Activated effector memory CD4-positive, alpha-beta T cell treated with anti-CD3 and anti-CD28 coated beads, Interleukin-2, amount 50 U/mL, for 16 hours (primary cell): Measurements from ENCODE around the gene R3HDM4.

Source experiments
- DNase-seq: peaks from one replicate; pipeline ENCODE4 v3.0.0-alpha.2; 2020

Gene R3HDM4

GRCh38 chr19:947090-947706, 34.2 kb upstream of the R3HDM4 start:
- no peak for DNase-seq

DNA sequence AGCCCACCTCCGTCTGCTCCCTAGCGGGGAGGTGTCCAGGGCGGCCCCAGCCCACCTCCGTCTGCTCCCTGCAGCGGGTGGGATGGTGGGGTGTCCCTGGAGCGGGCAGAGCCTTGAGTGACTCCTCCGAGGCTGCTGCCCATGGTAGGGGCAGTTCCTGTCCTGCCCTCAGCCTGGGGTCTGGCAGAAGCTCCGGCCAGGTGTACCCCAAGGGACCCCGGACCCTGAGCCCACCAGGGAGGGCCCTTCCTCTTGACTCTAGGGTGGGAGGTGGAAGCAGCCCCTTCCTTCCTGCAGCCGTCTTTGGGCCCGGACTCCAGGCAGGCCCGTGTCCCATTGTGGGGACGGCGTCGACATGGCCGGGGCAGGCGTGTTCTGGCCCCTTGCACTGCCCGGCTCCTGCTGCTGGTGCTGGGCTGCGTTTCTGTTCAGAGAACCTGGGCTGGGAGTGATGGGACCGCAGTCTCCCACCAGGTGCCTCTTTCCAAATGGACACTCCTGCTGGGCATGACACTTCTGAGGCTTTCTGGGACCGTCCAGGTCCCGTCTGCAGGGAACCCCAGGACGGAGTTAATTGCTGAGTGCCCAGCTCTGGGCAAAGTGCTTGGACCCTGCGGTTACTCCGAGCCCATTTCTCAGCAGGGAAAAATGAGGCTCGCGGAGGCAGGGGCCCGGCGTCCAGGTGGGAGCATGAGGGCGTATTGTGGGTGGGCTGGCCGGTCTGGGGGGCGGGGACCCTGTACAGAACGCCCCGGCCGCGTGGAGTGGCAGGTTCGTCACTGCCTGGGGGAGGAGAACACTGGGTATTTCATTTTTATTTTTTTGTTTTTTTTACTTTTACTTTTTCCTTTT, 32.6 kb upstream of the R3HDM4 start:
- DNase-seq: no peak

- no peak for DNase-seq
Measured at GRCh38 chr19:944663-945241, 31.7 kb upstream of the R3HDM4 start.

DNA sequence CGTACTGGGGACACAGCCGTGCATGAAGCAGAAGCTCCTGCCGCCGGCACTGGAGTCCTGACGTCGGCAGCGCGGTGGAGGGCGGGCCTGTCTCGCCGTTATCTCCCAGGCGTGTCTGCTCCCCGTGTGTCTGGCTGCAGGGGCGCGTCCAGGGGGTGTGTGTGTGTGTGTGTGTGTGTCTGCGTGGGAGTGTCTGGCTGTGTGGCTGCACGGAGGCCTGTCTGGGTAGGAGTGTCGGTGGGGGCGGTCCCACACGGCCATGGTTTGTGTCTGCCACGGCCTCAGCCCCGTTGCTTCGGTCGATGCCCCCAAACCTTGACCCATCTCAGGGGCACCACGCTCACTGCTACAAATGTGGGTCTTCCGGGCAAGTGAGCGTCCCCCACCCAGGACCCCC, 31.1 kb upstream of the R3HDM4 start:
- no peak for DNase-seq

DNA sequence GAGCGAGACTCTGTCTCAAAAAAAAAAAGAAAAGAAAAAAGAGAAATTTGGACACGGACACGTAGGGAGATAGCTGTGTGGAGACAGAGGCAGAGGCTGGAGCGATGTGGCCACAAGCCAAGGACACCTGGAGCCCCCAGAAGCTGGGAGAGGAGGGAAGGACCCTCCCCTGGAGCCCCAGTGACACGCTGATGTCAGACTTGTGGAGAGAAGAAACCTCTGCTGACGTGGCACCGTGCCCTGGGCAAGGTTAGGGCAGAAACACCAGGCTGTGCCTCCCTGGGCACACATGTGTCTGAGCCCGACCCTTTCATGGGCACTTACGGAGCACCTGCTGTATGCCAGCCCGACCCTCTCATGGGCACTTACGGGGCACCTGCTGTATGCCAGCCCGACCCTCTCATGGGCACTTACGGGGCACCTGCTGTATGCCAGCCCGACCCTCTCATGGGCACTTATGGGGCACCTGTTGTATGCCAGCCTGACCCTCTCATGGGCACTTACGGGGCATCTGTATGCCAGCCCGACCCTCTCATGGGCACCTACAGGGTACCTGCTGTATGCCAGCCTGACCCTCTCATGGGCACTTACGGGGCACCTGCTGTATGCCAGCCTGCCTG, 30.6 kb upstream of the R3HDM4 start:
- DNase-seq: no peak

GRCh38 chr19:942133-942645, 29.2 kb upstream of the R3HDM4 start:
- DNase-seq: no peak

DNA sequence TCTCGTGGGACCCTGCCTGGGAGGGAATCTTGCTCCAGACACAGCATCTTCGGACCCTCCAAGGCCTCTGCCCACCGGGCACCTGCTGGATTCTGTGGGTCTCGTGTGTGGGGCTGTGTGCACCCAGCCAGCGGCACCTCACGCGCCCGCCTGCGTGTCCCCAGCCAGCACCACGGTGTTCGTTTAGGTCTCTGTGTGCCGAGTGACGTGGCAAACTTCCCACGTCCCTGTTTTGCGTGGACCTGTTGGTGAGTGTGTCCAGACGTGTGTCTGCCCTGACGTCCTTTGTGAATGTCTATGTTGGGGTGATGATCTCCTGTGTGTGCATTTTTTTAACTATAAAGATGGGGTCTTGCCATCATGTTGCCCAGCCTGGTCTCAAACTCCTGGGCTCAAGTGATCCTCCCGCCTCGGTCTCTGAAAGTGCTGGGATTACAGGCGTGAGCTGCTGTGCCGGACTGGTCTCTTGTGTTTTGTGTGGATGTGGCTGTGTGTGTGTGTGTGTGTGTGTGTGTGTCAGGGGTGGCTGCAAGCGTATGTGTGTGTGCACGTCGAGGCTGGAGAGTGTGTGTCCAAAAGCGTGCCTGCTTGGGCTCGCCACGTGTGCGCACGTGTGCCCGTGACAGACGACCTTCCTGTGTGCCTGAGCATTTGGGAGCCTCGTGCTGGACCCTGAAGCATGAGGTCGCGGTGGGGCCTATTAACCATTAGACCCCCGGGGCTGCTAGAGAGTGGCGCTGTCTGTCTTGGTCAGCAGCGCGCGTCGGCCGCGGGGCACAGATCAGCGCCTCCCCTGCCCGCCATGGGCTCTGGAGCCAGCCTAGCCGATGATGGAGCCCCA, 28.5 kb upstream of the R3HDM4 start:
- DNase-seq: no peak

DNA sequence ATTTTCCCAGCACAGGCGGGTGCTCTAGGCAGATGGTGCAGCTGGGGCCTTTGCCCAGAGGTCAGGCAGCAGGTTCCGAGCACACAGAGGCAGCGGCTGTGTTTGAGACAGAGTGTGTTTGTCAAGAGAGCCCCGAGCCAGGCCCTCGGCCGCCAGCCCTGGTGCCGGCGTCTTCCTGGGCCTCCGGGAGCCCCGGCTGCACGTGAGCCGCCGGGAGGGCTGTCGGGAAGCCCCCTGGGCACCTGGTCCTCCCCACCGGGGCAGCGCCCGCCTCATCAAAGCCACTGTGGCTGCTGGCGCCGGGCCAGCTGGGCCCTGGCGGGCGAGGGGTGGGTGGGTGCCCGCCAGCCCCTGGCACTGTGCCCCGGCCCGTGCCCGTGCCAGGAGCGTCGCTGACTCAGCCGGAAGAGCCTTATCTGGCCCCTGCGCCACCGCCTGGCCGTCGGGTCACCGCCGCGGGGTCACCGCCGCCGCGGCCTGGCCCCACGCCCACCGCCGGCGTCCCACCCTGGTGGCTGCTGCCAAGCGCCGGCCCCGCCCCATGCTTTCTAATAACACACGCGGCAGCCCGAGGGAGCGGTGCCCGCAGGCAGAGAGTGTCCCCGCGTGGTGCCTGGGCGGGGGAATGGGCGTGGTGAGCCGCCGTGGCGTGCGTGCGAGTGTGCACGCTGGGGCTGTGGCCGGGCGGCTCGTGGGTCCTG, 27.7 kb upstream of the R3HDM4 start:
- peak; percentile 90 for DNase-seq

- DNase-seq: no peak
Measured at GRCh38 chr19:939922-940321, 26.9 kb upstream of the R3HDM4 start.

- DNase-seq: no peak
Measured at GRCh38 chr19:939439-939838, 26.4 kb upstream of the R3HDM4 start.

- no peak for DNase-seq
Measured at GRCh38 chr19:938233-938923, 25.4 kb upstream of the R3HDM4 start.

GRCh38 chr19:937259-937694, 24.3 kb upstream of the R3HDM4 start:
- peak; percentile 74 for DNase-seq

- DNase-seq: no peak
Measured at GRCh38 chr19:936175-936546, 23.1 kb upstream of the R3HDM4 start.

DNA sequence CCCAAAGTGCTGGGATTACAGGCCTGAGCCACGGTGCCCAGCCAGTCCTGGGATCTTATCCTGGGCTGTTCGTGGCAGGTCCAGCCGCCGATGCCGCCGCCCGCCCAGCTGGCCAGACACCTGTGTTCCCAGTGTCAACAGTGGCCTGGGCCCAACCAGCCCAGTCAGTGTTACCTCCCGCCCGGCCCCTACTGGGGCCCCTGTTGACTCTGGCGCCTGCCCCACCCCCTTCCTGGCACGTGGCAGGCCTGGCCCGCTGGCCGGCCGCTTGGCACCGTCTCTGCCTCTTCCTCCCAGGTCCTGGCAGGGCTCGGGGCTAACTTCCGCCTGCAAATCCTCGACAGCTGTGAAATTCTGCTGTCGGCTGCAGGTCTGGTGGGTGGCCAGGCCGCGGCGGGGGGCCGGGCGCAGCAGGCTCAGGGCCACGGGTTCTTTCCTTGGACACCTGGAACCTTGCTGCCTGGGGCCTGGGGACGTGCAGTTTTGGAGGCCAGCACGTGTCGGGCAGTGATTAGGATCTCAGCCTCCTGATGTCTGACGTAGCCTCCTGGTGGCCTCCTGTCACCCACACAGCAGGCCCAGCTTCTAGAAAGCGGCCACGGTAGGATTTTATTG, 22.0 kb upstream of the R3HDM4 start:
- no peak for DNase-seq

GRCh38 chr19:934197-934840, 21.3 kb upstream of the R3HDM4 start:
- no peak for DNase-seq

GRCh38 chr19:933553-933882, 20.5 kb upstream of the R3HDM4 start:
- no peak for DNase-seq

DNA sequence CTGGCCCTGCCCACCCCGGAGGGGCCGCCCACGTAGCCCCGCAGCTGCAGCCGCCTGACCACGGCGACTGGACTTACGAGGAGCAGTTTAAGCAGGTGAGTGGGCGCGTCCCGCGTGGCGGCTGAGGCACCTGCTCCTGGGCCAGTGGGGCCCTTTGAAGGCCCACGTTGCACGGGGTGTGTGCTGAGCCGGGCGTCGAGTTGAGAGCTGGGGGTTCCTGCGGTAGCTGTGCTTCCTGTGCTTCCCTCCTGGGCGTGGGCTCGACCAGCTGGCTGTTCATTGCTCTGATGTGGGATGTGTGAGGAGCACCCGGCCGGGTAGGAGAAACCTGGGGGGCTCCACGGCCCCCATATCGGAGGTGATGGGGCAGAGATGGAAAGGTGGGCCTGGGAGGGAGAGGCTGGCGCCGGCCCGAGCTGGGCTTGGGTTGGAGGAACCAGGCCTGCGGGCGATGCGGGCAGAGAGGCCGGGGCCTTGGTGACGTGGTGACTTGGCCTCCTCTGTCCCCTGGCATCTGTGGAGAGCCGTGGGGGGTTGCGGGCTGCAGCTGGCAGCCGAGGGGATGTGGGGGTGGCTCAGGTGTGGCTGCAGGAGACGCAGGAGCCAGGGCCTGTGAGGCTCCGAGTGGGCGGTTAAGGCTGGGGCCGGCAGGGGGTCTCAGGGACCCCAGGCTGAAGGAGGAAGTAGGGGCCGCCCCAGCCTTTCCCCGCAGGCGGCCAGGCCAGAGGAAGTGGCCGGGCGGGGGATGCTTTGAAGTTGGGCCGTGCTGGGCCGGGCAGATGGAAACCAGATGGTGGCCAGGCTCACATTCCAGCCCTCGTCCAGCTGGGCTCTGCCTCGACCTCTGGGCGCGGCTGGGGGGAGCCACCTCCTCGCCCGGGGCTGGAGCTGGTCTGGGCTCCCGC, 19.9 kb upstream of the R3HDM4 start:
- peak; percentile 70 for DNase-seq

GRCh38 chr19:931860-932647, 19.0 kb upstream of the R3HDM4 start:
- no peak for DNase-seq

DNA sequence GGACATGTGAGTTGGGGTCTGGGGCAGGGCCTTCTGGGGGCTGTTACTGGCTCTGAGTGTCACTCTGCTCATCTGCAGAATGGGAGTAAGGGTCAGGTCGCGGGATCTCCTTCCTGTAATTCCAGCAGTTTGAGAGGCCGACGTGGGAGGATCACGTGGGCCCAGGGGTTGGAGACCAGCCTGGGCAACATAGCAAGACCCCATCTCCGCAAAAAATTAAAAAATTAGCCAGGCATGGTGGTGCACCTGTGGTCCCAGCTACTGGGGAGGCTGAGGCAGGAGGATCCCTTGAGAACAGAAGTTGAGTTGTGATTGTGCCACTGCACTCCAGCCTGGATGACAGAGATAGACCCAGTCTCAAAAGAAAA, 16.9 kb upstream of the R3HDM4 start:
- DNase-seq: no peak
